CD4-positive, CD25-positive, alpha-beta regulatory T cell (primary cell): ENCODE measurements around the gene EBF3. TPM values are rescaled to one million over a fixed set of nuclear protein-coding genes. Genes with fewer than 3 reads are reported as not detected.
A peak's percentile ranks its signal among the peaks of the same experiment; 100 is the strongest.

Experiments
- ATAC-seq, 2 donors: fragments of 150-1000 bp; cut with Tn5 transposase; one replicate each; pipeline ENCODE4 v1.10.0; 2021; ENCODE audit warnings: low read depth in 2 of 2, moderate number of reproducible peaks in 2 of 2, moderate library complexity in 1 of 2
- DNase-seq, 3 donors: peaks; one replicate each; pipeline versions ENCODE4 v3.0.0 to v3.0.0-alpha.2; 2012 to 2022; ENCODE audit warnings: mixed read lengths in 1 of 3
- H3K27ac ChIP-seq: one replicate; pipeline ENCODE4 v1.7.0; 2013; ENCODE audit warnings: mild to moderate bottlenecking, low read length; ENCODE audit not compliant: insufficient read depth, poor library complexity, severe bottlenecking
- H3K27me3 ChIP-seq: one replicate; pipeline ENCODE4 v1.7.0; 2013; ENCODE audit warnings: low read length; ENCODE audit not compliant: control insufficient read depth, insufficient read depth
- H3K36me3 ChIP-seq: one replicate; pipeline ENCODE4 v1.7.0; 2013; ENCODE audit warnings: mild to moderate bottlenecking, low read length, moderate library complexity; ENCODE audit not compliant: control insufficient read depth, insufficient read depth
- H3K4me1 ChIP-seq: 2 replicates; pipeline ENCODE4 v1.7.0; 2013; ENCODE audit warnings: mild to moderate bottlenecking, low read length; ENCODE audit not compliant: insufficient read depth, control insufficient read depth, poor library complexity, severe bottlenecking
- H3K4me3 ChIP-seq: one replicate; pipeline ENCODE4 v1.7.0; 2013; ENCODE audit warnings: low read depth, mild to moderate bottlenecking, low read length, moderate library complexity
- H3K9me3 ChIP-seq, 2 experiments: 1 replicate in 1 of 2; 2 replicates in 1 of 2; pipeline ENCODE4 v1.7.0; 2013; ENCODE audit warnings: low read length in 2 of 2, mild to moderate bottlenecking in 1 of 2, moderate library complexity in 1 of 2; ENCODE audit not compliant: control insufficient read depth in 2 of 2
- H3K27ac Mint-ChIP-seq, 3 donors: one replicate each; pipeline ENCODE4 v1.8.0; 2020 to 2022; ENCODE audit warnings: mild to moderate bottlenecking in 3 of 3, mixed read lengths in 3 of 3, moderate library complexity in 2 of 3
- H3K27me3 Mint-ChIP-seq: one replicate; pipeline ENCODE4 v1.8.0; 2022; ENCODE audit warnings: mild to moderate bottlenecking, mixed read lengths
- H3K36me3 Mint-ChIP-seq: one replicate; pipeline ENCODE4 v1.8.0; 2020; ENCODE audit warnings: mixed read lengths
- H3K4me1 Mint-ChIP-seq, 4 donors: one replicate each; pipeline ENCODE4 v1.8.0; 2020 to 2022; ENCODE audit warnings: mixed read lengths in 4 of 4, mild to moderate bottlenecking in 1 of 4
- H3K4me3 Mint-ChIP-seq, 4 donors: one replicate each; pipeline ENCODE4 v1.8.0; 2020 to 2022; ENCODE audit warnings: mild to moderate bottlenecking in 4 of 4, mixed read lengths in 4 of 4, moderate library complexity in 3 of 4
- H3K9me3 Mint-ChIP-seq, 7 donors: one replicate each; pipeline ENCODE4 v1.8.0; 2020 to 2022; ENCODE audit warnings: mixed read lengths in 7 of 7, mild to moderate bottlenecking in 3 of 7, moderate library complexity in 2 of 7
- polyA plus RNA-seq, 4 donors: library from polyadenylated mRNA; unstranded; fragments of 300-500 nt; fragmentation: Illumina TruSeq; gene quantifications; one replicate each; pipeline ENCODE4 v1.2.3, GENCODE V29; 2021
- total RNA-seq: library from RNA; stranded (reverse); gene quantifications from one replicate; pipeline ENCODE4 v1.2.3, GENCODE V29; 2022

Gene EBF3
- total and polyA plus RNA-seq, 5 donors from 2014 or later: not detected

GRCh38 chr10:129815898-129816655 is 148.0 kb downstream of the EBF3 start:
- H3K36me3 Mint-ChIP-seq: no peaks in the 10 kb centered on the region
- H3K4me1 ChIP-seq: no peaks in the 10 kb centered on the region
- H3K9me3 ChIP-seq: no peaks in the 10 kb centered on the region
- ATAC-seq (no peak), DNase-seq (no peak)
- no peak overlapping the region for H3K27ac Mint-ChIP-seq
- H3K4me1 Mint-ChIP-seq: no peaks in the 10 kb centered on the region
- peaks cover 0 to 8% (median 0%) of the 10 kb centered on the region in 7 donors for H3K9me3 Mint-ChIP-seq
- no peaks in the 10 kb centered on the region for H3K36me3 ChIP-seq
- no peaks in the 10 kb centered on the region for H3K27me3 ChIP-seq
- H3K4me3 Mint-ChIP-seq: no peak overlapping the region
- H3K27me3 Mint-ChIP-seq: peaks cover 4% of the 10 kb centered on the region
- H3K27ac ChIP-seq: no peak overlapping the region
- H3K4me3 ChIP-seq: no peak overlapping the region

GRCh38 chr10:129814681-129815646 is 149.1 kb downstream of the EBF3 start:
- no peaks in the 10 kb centered on the region for H3K9me3 ChIP-seq
- DNase-seq (no peak), ATAC-seq (no peak)
- Mint-ChIP-seq H3K36me3 (no peaks in the 10 kb centered on the region), H3K9me3 (peaks cover 0 to 8% (median 0%) of the 10 kb centered on the region in 7 donors), H3K27me3 (no peaks in the 10 kb centered on the region), H3K27ac (peak overlapping the region in 1 of 3 donors; percentile 35), H3K4me3 (no peak overlapping the region), H3K4me1 (no peaks in the 10 kb centered on the region)
- no peaks in the 10 kb centered on the region for H3K4me1 ChIP-seq
- no peak overlapping the region for H3K4me3 ChIP-seq
- H3K36me3 ChIP-seq: no peaks in the 10 kb centered on the region
- H3K27ac ChIP-seq: no peak overlapping the region
- no peaks in the 10 kb centered on the region for H3K27me3 ChIP-seq

- no peak overlapping the region for H3K4me3 Mint-ChIP-seq
- no peaks in the 10 kb centered on the region for H3K27me3 Mint-ChIP-seq
- DNase-seq (no peak), ATAC-seq (no peak)
- no peaks in the 10 kb centered on the region for H3K4me1 Mint-ChIP-seq
- H3K9me3 Mint-ChIP-seq: peaks cover 0 to 3% (median 0%) of the 10 kb centered on the region in 7 donors
- Histone ChIP-seq H3K27me3 (no peaks in the 10 kb centered on the region), H3K4me1 (no peaks in the 10 kb centered on the region), H3K4me3 (no peak overlapping the region), H3K27ac (no peak overlapping the region), H3K9me3 (no peaks in the 10 kb centered on the region), H3K36me3 (no peaks in the 10 kb centered on the region)
- H3K27ac Mint-ChIP-seq: no peak overlapping the region
- no peaks in the 10 kb centered on the region for H3K36me3 Mint-ChIP-seq
Measured at GRCh38 chr10:129812398-129812797, 151.7 kb downstream of the EBF3 start.

GRCh38 chr10:129811208-129811607 is 152.9 kb downstream of the EBF3 start:
- Mint-ChIP-seq H3K36me3 (no peaks in the 10 kb centered on the region), H3K9me3 (peaks cover 0 to 10% (median 3%) of the 10 kb centered on the region in 7 donors), H3K27ac (no peak overlapping the region), H3K27me3 (peaks cover 5% of the 10 kb centered on the region), H3K4me1 (no peaks in the 10 kb centered on the region), H3K4me3 (no peak overlapping the region)
- no peak for ATAC-seq
- H3K9me3 ChIP-seq: no peaks in the 10 kb centered on the region
- H3K4me3 ChIP-seq: no peak overlapping the region
- DNase-seq: no peak
- no peaks in the 10 kb centered on the region for H3K36me3 ChIP-seq
- H3K27ac ChIP-seq: no peak overlapping the region
- no peaks in the 10 kb centered on the region for H3K27me3 ChIP-seq
- H3K4me1 ChIP-seq: no peaks in the 10 kb centered on the region

GRCh38 chr10:129809841-129810240 is 154.2 kb downstream of the EBF3 start:
- H3K4me3 Mint-ChIP-seq: no peak overlapping the region
- no peaks in the 10 kb centered on the region for H3K36me3 Mint-ChIP-seq
- no peak overlapping the region for H3K27ac ChIP-seq
- ATAC-seq (no peak), DNase-seq (no peak)
- peaks cover 5% of the 10 kb centered on the region for H3K27me3 Mint-ChIP-seq
- H3K4me1 Mint-ChIP-seq: no peaks in the 10 kb centered on the region
- no peaks in the 10 kb centered on the region for H3K27me3 ChIP-seq
- H3K9me3 Mint-ChIP-seq: peaks cover 0 to 16% (median 9%) of the 10 kb centered on the region in 7 donors
- no peak overlapping the region for H3K4me3 ChIP-seq
- H3K4me1 ChIP-seq: no peaks in the 10 kb centered on the region
- H3K36me3 ChIP-seq: no peaks in the 10 kb centered on the region
- H3K27ac Mint-ChIP-seq: no peak overlapping the region
- H3K9me3 ChIP-seq: no peaks in the 10 kb centered on the region

GRCh38 chr10:129809431-129809830 is 154.6 kb downstream of the EBF3 start:
- Mint-ChIP-seq H3K4me1 (no peaks in the 10 kb centered on the region), H3K4me3 (no peak overlapping the region)

GRCh38 chr10:129808092-129808983 is 155.7 kb downstream of the EBF3 start:
- ATAC-seq: no peak
- Histone ChIP-seq H3K27me3 (no peaks in the 10 kb centered on the region), H3K4me1 (no peaks in the 10 kb centered on the region), H3K27ac (no peak overlapping the region), H3K4me3 (no peak overlapping the region), H3K36me3 (no peaks in the 10 kb centered on the region), H3K9me3 (peaks cover 2 to 13% of the 10 kb centered on the region in 2 experiments)
- peaks cover 5% of the 10 kb centered on the region for H3K27me3 Mint-ChIP-seq
- H3K4me1 Mint-ChIP-seq: no peaks in the 10 kb centered on the region
- DNase-seq: no peak
- H3K36me3 Mint-ChIP-seq: no peaks in the 10 kb centered on the region
- H3K4me3 Mint-ChIP-seq: no peak overlapping the region
- H3K9me3 Mint-ChIP-seq: peaks cover 0 to 29% (median 12%) of the 10 kb centered on the region in 7 donors
- no peak overlapping the region for H3K27ac Mint-ChIP-seq

More at GRCh38 chr10:129809431-129809830, 154.6 kb downstream of the EBF3 start:
- Histone ChIP-seq H3K27me3 (no peaks in the 10 kb centered on the region), H3K9me3 (peaks cover 2% of the 10 kb centered on the region in 2 experiments), H3K27ac (no peak overlapping the region), H3K36me3 (no peaks in the 10 kb centered on the region), H3K4me1 (no peaks in the 10 kb centered on the region), H3K4me3 (no peak overlapping the region)
- peaks cover 0 to 19% (median 9%) of the 10 kb centered on the region in 7 donors for H3K9me3 Mint-ChIP-seq
- ATAC-seq (no peak), DNase-seq (no peak)
- H3K27me3 Mint-ChIP-seq: peaks cover 5% of the 10 kb centered on the region
- H3K27ac Mint-ChIP-seq: no peak overlapping the region
- no peaks in the 10 kb centered on the region for H3K36me3 Mint-ChIP-seq
